H9 (cell line): ENCODE measurements around the gene NOC3L. TPM values are rescaled to one million over a fixed set of nuclear protein-coding genes. Genes with fewer than 3 reads are reported as not detected.

Source experiments
- DNase-seq: peaks from one replicate; pipeline ENCODE4 v3.0.0-alpha.2; 2017
- H2AFZ ChIP-seq: one replicate; pipeline ENCODE4 v1.6.1; 2013; ENCODE audit warnings: mild to moderate bottlenecking, low read length, control low read depth, moderate library complexity
- H2AK5ac ChIP-seq: 2 replicates; pipeline ENCODE4 v1.6.1; 2013; ENCODE audit warnings: low read length, control low read depth, mixed read lengths; ENCODE audit not compliant: insufficient read length
- H2BK120ac ChIP-seq: one replicate; pipeline ENCODE4 v1.6.1; 2013; ENCODE audit warnings: low read depth, mild to moderate bottlenecking, low read length, control low read depth, inconsistent platforms; ENCODE audit not compliant: poor library complexity, severe bottlenecking
- H2BK12ac ChIP-seq: 2 replicates; pipeline ENCODE4 v1.6.1; 2013; ENCODE audit warnings: low read length, control low read depth, mixed read lengths, low read depth; ENCODE audit not compliant: insufficient read length
- H2BK15ac ChIP-seq: 2 replicates; pipeline ENCODE4 v1.6.1; 2013; ENCODE audit warnings: low read depth, low read length, control low read depth
- H2BK20ac ChIP-seq: one replicate; pipeline ENCODE4 v1.6.1; 2013; ENCODE audit warnings: low read depth, mild to moderate bottlenecking, low read length, control low read depth, inconsistent platforms; ENCODE audit not compliant: poor library complexity, severe bottlenecking
- H2BK5ac ChIP-seq: 2 replicates; pipeline ENCODE4 v1.6.1; 2013; ENCODE audit warnings: low read length, control low read depth, mixed read lengths; ENCODE audit not compliant: insufficient read length
- H3K14ac ChIP-seq: 2 replicates; pipeline ENCODE4 v1.6.1; 2013; ENCODE audit warnings: low read length, control low read depth; ENCODE audit not compliant: insufficient read depth
- H3K18ac ChIP-seq: 2 replicates; pipeline ENCODE4 v1.6.1; 2013; ENCODE audit warnings: low read depth, mild to moderate bottlenecking, mixed read lengths, low read length, control low read depth; ENCODE audit not compliant: insufficient read length
- H3K23ac ChIP-seq: 2 replicates; pipeline ENCODE4 v1.6.1; 2013; ENCODE audit warnings: low read length, control low read depth, mixed read lengths, low read depth; ENCODE audit not compliant: insufficient read length
- H3K23me2 ChIP-seq: 2 replicates; pipeline ENCODE4 v1.6.1; 2013; ENCODE audit warnings: low read depth, mild to moderate bottlenecking, mixed read lengths, low read length, control low read depth; ENCODE audit not compliant: insufficient read length, poor library complexity, severe bottlenecking
- H3K27ac ChIP-seq: 2 replicates; pipeline ENCODE4 v1.5.1; 2013; ENCODE audit warnings: low read length, control low read depth, mixed read lengths, low read depth; ENCODE audit not compliant: insufficient read length
- H3K27me3 ChIP-seq: 2 replicates; pipeline ENCODE4 v1.6.1; 2013; ENCODE audit warnings: low read length, control low read depth, inconsistent platforms; ENCODE audit not compliant: insufficient read depth
- H3K4ac ChIP-seq: 2 replicates; pipeline ENCODE4 v1.6.1; 2013; ENCODE audit warnings: low read depth, mild to moderate bottlenecking, control low read depth, inconsistent platforms, low read length, moderate library complexity
- H3K4me1 ChIP-seq: 2 replicates; pipeline ENCODE4 v1.6.1; 2013; ENCODE audit warnings: low read length, control low read depth, inconsistent platforms; ENCODE audit not compliant: insufficient read depth
- H3K4me2 ChIP-seq: 2 replicates; pipeline ENCODE4 v1.6.1; 2013; ENCODE audit warnings: low read length, control low read depth, mixed read lengths; ENCODE audit not compliant: insufficient read length, insufficient read depth
- H3K56ac ChIP-seq: 2 replicates; pipeline ENCODE4 v1.6.1; 2013; ENCODE audit warnings: low read depth, mild to moderate bottlenecking, mixed read lengths, low read length, control low read depth; ENCODE audit not compliant: insufficient read length
- H3K79me1 ChIP-seq: 2 replicates; pipeline ENCODE4 v1.6.1; 2013; ENCODE audit warnings: low read depth, mild to moderate bottlenecking, moderate library complexity, low read length, control low read depth, inconsistent platforms; ENCODE audit not compliant: insufficient read depth, poor library complexity, severe bottlenecking
- H3K79me2 ChIP-seq: 2 replicates; pipeline ENCODE4 v1.6.1; 2013; ENCODE audit warnings: low read length, control low read depth, inconsistent platforms; ENCODE audit not compliant: insufficient read depth
- H3K9ac ChIP-seq: 2 replicates; pipeline ENCODE4 v1.6.1; 2013; ENCODE audit warnings: low read length, control low read depth, mixed read lengths; ENCODE audit not compliant: insufficient read length; ENCODE audit errors: extremely low read depth
- H3K9me3 ChIP-seq: one replicate; pipeline ENCODE4 v1.6.1; 2013; ENCODE audit warnings: low read depth, low read length, inconsistent platforms; ENCODE audit not compliant: control insufficient read depth
- H3T11ph ChIP-seq: one replicate; pipeline ENCODE4 v1.6.1; 2013; ENCODE audit warnings: mild to moderate bottlenecking, low read length, control low read depth, inconsistent platforms
- H4K20me1 ChIP-seq: one replicate; pipeline ENCODE4 v1.6.1; 2013; ENCODE audit not compliant: control insufficient read depth, insufficient read length, insufficient read depth
- H4K5ac ChIP-seq: 2 replicates; pipeline ENCODE4 v1.6.1; 2013; ENCODE audit warnings: low read depth, mild to moderate bottlenecking, mixed read lengths, low read length, control low read depth; ENCODE audit not compliant: insufficient read length
- H4K8ac ChIP-seq: replicated peaks from 2 replicates; pipeline ENCODE4 v1.6.1; 2013; ENCODE audit warnings: low read length, control low read depth, mixed read lengths, low read depth; ENCODE audit not compliant: insufficient read length
- H4K91ac ChIP-seq: 2 replicates; pipeline ENCODE4 v1.6.1; 2013; ENCODE audit warnings: low read depth, mild to moderate bottlenecking, moderate library complexity, mixed read lengths, low read length, control low read depth; ENCODE audit not compliant: insufficient read length
- H3K27ac Mint-ChIP-seq, 3 experiments: 2 replicates in 2 of 3; 3 replicates in 1 of 3; pipeline ENCODE4 v1.8.0; 2020 to 2021; ENCODE audit warnings: mixed read lengths in 3 of 3, mild to moderate bottlenecking in 1 of 3, moderate library complexity in 1 of 3
- H3K27me3 Mint-ChIP-seq: 2 replicates; pipeline ENCODE4 v1.8.0; 2021; ENCODE audit warnings: low read depth, mild to moderate bottlenecking, moderate library complexity, mixed read lengths
- H3K36me3 Mint-ChIP-seq, 3 experiments: 2 replicates in 2 of 3; 3 replicates in 1 of 3; pipeline ENCODE4 v1.8.0; 2020 to 2021; ENCODE audit warnings: low read depth in 3 of 3, mixed read lengths in 3 of 3; ENCODE audit not compliant: insufficient read depth in 1 of 3
- H3K4me1 Mint-ChIP-seq, 2 experiments: 2 replicates each; pipeline ENCODE4 v1.8.0; 2020; ENCODE audit warnings: mixed read lengths in 2 of 2
- H3K4me3 Mint-ChIP-seq, 2 experiments: 2 replicates in 1 of 2; 3 replicates in 1 of 2; pipeline ENCODE4 v1.8.0; 2020 to 2021; ENCODE audit warnings: mild to moderate bottlenecking in 2 of 2, mixed read lengths in 2 of 2, moderate library complexity in 1 of 2
- H3K9me3 Mint-ChIP-seq, 2 experiments: 2 replicates in 1 of 2; 3 replicates in 1 of 2; pipeline ENCODE4 v1.8.0; 2020; ENCODE audit warnings: mild to moderate bottlenecking in 2 of 2, mixed read lengths in 2 of 2, moderate library complexity in 1 of 2
- WGBS: extraction: QIAGEN DNeasy Blood & Tissue Kit; methylation state at CpG from one replicate; pipeline ENCODE4 v1.1.7; 2013; ENCODE audit warnings: missing lambda C conversion rate, low lambda C conversion rate, mixed read lengths; ENCODE audit not compliant: insufficient read length; ENCODE audit errors: extremely low coverage; 5-methylcytosine and 5-hydroxymethylcytosine counted together
- total RNA-seq: library from RNA; stranded (reverse); gene quantifications from 2 replicates; pipeline ENCODE4 v1.2.1, GENCODE V29; 2021
- TF ChIP-seq, protein P1 (sequence below): fragments of 200-600 bp; sonication (generic); conservative IDR thresholded peaks from 3 replicates; pipeline ENCODE4 v1.8.0; 2021; ENCODE audit warnings: antibody characterized with exemption, mild to moderate bottlenecking

The NOC3L gene
- total RNA-seq, 1 experiment from 2014 or later = 35.8 TPM

DNA sequence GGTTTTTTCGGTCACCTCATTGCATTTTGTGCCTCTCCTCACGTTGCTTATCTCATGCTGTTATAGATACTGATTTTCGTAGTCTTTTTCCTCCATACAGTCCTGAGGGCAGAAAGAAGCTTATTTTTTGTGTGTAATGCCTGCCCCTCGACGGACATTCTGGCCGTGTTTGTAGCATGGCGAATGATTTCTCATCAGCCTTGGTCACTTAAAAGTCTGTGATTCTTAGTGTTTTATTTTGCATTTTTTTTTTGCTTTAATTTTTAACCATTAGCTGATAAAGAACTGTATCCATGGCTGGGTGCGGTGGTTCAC is 469 bp upstream of the NOC3L start:
- Histone ChIP-seq H2AK5ac (no peak overlapping the region), H2BK20ac (no peak overlapping the region), H2AFZ (peak overlapping the region; percentile 34), H3K23ac (no peak overlapping the region), H4K91ac (no peak overlapping the region), H3K18ac (no peak overlapping the region), H3K27me3 (no peaks in the 10 kb centered on the region; the same call in 1 of the 2 replicates), H3K79me1 (no peaks in the 10 kb centered on the region), H3K4ac (no peak overlapping the region), H3K56ac (no peak overlapping the region), H3K9ac (no peak overlapping the region), H3K23me2 (peaks cover 5% of the 10 kb centered on the region), H2BK120ac (no peak overlapping the region), H3K4me1 (no peaks in the 10 kb centered on the region; the same call in 1 of the 2 replicates), H4K8ac (no peak overlapping the region), H3T11ph (no peak overlapping the region), H3K9me3 (no peaks in the 10 kb centered on the region), H2BK15ac (no peak overlapping the region), H3K14ac (no peak overlapping the region), H3K79me2 (peaks cover 12% of the 10 kb centered on the region; the same call in 1 of the 2 replicates), H4K5ac (no peak overlapping the region), H3K4me2 (peak overlapping the region; percentile 34), H2BK12ac (no peak overlapping the region), H3K27ac (no peak overlapping the region), H2BK5ac (no peak overlapping the region), H4K20me1 (no peaks in the 10 kb centered on the region)
- TF ChIP-seq, protein P1, sequence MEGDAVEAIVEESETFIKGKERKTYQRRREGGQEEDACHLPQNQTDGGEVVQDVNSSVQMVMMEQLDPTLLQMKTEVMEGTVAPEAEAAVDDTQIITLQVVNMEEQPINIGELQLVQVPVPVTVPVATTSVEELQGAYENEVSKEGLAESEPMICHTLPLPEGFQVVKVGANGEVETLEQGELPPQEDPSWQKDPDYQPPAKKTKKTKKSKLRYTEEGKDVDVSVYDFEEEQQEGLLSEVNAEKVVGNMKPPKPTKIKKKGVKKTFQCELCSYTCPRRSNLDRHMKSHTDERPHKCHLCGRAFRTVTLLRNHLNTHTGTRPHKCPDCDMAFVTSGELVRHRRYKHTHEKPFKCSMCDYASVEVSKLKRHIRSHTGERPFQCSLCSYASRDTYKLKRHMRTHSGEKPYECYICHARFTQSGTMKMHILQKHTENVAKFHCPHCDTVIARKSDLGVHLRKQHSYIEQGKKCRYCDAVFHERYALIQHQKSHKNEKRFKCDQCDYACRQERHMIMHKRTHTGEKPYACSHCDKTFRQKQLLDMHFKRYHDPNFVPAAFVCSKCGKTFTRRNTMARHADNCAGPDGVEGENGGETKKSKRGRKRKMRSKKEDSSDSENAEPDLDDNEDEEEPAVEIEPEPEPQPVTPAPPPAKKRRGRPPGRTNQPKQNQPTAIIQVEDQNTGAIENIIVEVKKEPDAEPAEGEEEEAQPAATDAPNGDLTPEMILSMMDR = no peak; the same call in 2 of the 3 replicates
- DNase-seq = no peak
- Mint-ChIP-seq H3K27me3 (peaks cover 32% of the 10 kb centered on the region), H3K4me1 (peaks cover 7 to 11% of the 10 kb centered on the region in 2 experiments; a peak in 2 of 4 replicates), H3K9me3 (peaks cover 0 to 4% of the 10 kb centered on the region in 2 experiments; a peak in 2 of 5 replicates), H3K36me3 (peaks cover 14 to 27% (median 24%) of the 10 kb centered on the region in 3 experiments; a peak in 6 of 7 replicates), H3K27ac (no peak overlapping the region), H3K4me3 (peak overlapping the region; percentile 93 to 95; a peak in 4 of 5 replicates)
- WGBS = no CpG with 5 or more reads among the region's 8 CpGs
